Measurements from ENCODE around the gene CFP. TPM values are rescaled to one million over a fixed set of nuclear protein-coding genes. Genes with fewer than 3 reads are reported as not detected.
A peak's percentile ranks its signal among the peaks of the same experiment; 100 is the strongest.

Gene CFP
- total and polyA plus RNA-seq, 2 of the 13 experiments (the other 11 are each of a cell fraction or from before 2014, with no cell fraction given) = 0.01 TPM; not detected in 1

DNA sequence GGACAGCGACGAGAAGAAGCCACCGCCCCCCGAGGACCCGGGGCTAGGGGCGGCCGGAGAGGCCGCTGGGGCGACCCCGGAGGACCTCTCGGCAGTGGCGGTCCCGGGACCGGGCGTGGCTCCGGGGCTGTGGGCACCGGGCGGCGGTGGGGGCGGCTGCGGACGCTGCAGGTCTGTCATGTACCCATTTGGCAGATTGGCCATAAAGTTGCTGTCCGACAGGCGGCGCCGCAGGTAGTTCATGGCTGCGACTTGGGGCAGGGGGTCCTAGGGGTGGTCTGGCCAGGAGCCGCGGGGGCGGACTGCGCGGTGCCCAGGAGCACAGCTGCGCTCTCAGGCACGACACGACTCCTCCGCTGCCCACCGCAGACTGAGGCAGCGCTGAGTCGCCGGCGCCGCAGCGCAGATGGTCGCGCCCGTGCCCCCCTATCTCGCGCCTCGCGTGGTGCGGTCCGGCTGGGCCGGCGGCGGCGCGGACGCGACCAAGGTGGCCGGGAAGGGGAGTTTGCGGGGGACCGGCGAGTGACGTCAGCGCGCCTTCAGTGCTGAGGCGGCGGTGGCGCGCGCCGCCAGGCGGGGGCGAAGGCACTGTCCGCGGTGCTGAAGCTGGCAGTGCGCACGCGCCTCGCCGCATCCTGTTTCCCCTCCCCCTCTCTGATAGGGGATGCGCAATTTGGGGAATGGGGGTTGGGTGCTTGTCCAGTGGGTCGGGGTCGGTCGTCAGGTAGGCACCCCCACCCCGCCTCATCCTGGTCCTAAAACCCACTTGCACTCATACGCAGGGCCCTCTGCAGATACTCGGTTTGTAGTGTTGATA, 10.0 kb downstream of the CFP start, which contains the start of gene SYN1 (continued):
- TF ChIP-seq, protein P1, sequence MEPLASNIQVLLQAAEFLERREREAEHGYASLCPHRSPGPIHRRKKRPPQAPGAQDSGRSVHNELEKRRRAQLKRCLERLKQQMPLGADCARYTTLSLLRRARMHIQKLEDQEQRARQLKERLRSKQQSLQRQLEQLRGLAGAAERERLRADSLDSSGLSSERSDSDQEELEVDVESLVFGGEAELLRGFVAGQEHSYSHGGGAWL (CRISPR knock-in tag; IDR thresholded peaks at IDR 0.05) = peak; percentile 72; the same call in 1 of the 2 replicates
- TF ChIP-seq ZNF260 (CRISPR knock-in tag; IDR thresholded peaks at IDR 0.05; ENCODE audit: borderline replicate concordance, low read depth) (no peak), CREB1 (IDR thresholded peaks at IDR 0.05) (peak; percentile 92), CREB1 (CRISPR knock-in tag; IDR thresholded peaks at IDR 0.05) (no peak)

DNA sequence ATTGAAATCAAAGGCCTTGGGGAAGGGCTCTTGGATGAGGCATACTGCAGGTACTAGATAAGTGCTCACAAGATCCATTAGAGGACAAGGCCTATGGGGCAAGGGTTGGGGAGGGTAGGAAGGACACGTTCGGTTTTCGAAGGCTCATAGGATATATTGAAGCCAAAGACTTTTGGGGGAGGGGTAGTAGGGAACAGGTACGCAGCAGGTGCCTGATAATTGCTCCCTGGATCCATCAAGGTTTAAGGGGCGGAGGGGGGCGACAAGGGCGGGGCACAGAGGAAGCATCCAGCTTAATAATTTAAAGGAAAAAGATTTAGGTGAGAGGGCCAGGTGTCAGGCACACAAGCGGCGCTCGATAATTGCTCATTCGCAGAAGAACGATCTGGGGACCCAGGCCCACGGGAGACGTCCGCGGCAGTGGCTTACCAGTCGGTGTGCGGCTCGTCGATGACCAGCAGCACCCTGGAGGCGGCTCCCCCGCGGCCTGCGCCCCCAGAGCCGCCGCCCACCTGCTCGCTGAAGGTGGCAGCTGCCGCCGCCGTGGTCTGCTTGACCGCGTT, 10.7 kb downstream of the CFP start:
- Histone ChIP-seq H2AFZ (ENCODE audit: low read length) (no peak overlapping the region), H3K27me3 (ENCODE audit: control insufficient read depth in 1 of 2, insufficient read depth in 2 of 2, low read length in 2 of 2) (peaks cover 0 to 6% of the 10 kb centered on the region in 2 experiments; a peak in 1 of 5 replicates), H3K4me1 (ENCODE audit: insufficient read depth, low read length) (no peaks in the 10 kb centered on the region), H3K79me2 (ENCODE audit: insufficient read depth, low read length) (no peaks in the 10 kb centered on the region), H4K20me1 (ENCODE audit: insufficient read depth, low read length) (no peaks in the 10 kb centered on the region), H3K4me2 (ENCODE audit: low read depth, low read length) (no peak overlapping the region), H3K27ac (ENCODE audit: extremely low read length, insufficient read depth, low read length) (no peak overlapping the region), H3K9ac (ENCODE audit: insufficient read depth, low read depth, low read length) (no peak overlapping the region), H3K36me3 (replicated peaks in 1 of 2; ENCODE audit: control insufficient read depth in 1 of 2, insufficient read depth in 2 of 2, low read length in 2 of 2) (no peaks in the 10 kb centered on the region), H3K4me3 (replicated peaks in 1 of 3; ENCODE audit: insufficient read depth in 1 of 3, low read depth in 2 of 3, low read length in 3 of 3) (no peak overlapping the region), H3K9me3 (ENCODE audit: low read length) (no peaks in the 10 kb centered on the region)
- DNase-seq (ENCODE audit: low spot score) (no peak), FAIRE-seq (no peak), ATAC-seq (no peak)
- BruUV-seq (replicated peaks) = no TSS peak
- WGBS (ENCODE audit: low lambda C conversion rate) = 59% methylated on average over 18 of the region's 32 CpGs
- ChIA-PET CTCF (ENCODE audit: low intra/inter-chr PET ratio, low total read pairs) (no interaction called here), POLR2A (no interaction called here)
- in situ Hi-C loops (cut with HindIII; ENCODE audit: extremely low pct_ligation_motif_present, low pct_unique_long_range_greater_than_20kb) (no loop called here), intact Hi-C loops (cut with micrococcal nuclease; ENCODE audit: unreplicated experiment) (no loop called here)
- TF ChIP-seq SIN3B (IDR thresholded peaks at IDR 0.05; ENCODE audit: low read length) (no peak), HOXA7 (CRISPR knock-in tag; IDR thresholded peaks at IDR 0.05) (no peak), ZNF446 (CRISPR knock-in tag; IDR thresholded peaks at IDR 0.05) (no peak), JUN (CRISPR knock-in tag; IDR thresholded peaks at IDR 0.05) (no peak), MEIS1 (CRISPR knock-in tag; IDR thresholded peaks at IDR 0.05; ENCODE audit: borderline replicate concordance) (no peak), ZNF543 (CRISPR knock-in tag; IDR thresholded peaks at IDR 0.05) (no peak), HNF4G (IDR thresholded peaks at IDR 0.05; ENCODE audit: borderline replicate concordance, low read depth, low read length) (no peak), HNF4G (CRISPR knock-in tag; IDR thresholded peaks at IDR 0.05; ENCODE audit: borderline replicate concordance, low read depth) (no peak), ZNF724P (CRISPR knock-in tag; IDR thresholded peaks at IDR 0.05; ENCODE audit: borderline replicate concordance) (no peak), ZIK1 (CRISPR knock-in tag; IDR thresholded peaks at IDR 0.05; ENCODE audit: borderline replicate concordance, low read depth) (no peak)
- TF ChIP-seq, protein P2, sequence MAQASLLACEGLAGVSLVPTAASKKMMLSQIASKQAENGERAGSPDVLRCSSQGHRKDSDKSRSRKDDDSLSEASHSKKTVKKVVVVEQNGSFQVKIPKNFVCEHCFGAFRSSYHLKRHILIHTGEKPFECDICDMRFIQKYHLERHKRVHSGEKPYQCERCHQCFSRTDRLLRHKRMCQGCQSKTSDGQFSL (CRISPR knock-in tag; IDR thresholded peaks at IDR 0.05) = no peak
- TF ChIP-seq, protein P3, sequence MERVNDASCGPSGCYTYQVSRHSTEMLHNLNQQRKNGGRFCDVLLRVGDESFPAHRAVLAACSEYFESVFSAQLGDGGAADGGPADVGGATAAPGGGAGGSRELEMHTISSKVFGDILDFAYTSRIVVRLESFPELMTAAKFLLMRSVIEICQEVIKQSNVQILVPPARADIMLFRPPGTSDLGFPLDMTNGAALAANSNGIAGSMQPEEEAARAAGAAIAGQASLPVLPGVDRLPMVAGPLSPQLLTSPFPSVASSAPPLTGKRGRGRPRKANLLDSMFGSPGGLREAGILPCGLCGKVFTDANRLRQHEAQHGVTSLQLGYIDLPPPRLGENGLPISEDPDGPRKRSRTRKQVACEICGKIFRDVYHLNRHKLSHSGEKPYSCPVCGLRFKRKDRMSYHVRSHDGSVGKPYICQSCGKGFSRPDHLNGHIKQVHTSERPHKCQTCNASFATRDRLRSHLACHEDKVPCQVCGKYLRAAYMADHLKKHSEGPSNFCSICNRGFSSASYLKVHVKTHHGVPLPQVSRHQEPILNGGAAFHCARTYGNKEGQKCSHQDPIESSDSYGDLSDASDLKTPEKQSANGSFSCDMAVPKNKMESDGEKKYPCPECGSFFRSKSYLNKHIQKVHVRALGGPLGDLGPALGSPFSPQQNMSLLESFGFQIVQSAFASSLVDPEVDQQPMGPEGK (CRISPR knock-in tag; IDR thresholded peaks at IDR 0.05) = no peak
- TF ChIP-seq, protein P4, sequence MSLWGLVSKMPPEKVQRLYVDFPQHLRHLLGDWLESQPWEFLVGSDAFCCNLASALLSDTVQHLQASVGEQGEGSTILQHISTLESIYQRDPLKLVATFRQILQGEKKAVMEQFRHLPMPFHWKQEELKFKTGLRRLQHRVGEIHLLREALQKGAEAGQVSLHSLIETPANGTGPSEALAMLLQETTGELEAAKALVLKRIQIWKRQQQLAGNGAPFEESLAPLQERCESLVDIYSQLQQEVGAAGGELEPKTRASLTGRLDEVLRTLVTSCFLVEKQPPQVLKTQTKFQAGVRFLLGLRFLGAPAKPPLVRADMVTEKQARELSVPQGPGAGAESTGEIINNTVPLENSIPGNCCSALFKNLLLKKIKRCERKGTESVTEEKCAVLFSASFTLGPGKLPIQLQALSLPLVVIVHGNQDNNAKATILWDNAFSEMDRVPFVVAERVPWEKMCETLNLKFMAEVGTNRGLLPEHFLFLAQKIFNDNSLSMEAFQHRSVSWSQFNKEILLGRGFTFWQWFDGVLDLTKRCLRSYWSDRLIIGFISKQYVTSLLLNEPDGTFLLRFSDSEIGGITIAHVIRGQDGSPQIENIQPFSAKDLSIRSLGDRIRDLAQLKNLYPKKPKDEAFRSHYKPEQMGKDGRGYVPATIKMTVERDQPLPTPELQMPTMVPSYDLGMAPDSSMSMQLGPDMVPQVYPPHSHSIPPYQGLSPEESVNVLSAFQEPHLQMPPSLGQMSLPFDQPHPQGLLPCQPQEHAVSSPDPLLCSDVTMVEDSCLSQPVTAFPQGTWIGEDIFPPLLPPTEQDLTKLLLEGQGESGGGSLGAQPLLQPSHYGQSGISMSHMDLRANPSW (CRISPR knock-in tag; IDR thresholded peaks at IDR 0.05; ENCODE audit: borderline replicate concordance) = no peak

Measured in HepG2 (cell line).